ENCODE results near the gene DMRT1.
A peak's percentile ranks its signal among the peaks of the same experiment; 100 is the strongest.

Gene DMRT1

DNA sequence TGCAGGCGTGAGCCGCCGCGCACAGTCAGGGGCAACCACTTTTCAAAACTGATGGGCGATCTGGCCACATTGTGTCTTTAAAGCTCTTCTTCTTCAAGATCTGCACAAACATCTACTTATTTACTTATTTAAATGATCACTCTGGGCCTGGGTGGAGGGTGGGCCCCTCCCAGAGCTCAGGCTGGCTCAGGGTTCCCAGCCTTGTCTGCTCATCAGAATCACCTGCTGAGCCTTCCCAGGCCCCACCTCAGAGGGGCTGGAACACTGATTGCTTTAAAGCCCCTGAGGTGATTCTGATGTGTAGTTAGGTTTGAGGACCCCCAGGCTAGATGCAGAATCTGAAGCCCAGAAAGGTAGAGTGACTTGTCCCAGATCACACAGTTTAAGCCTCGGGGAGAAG, 45.6 kb upstream of the DMRT1 start:
- Histone ChIP-seq H3K18ac (ENCODE audit: low read length) (no peak overlapping the region), H3K4me3 (ENCODE audit: low read length in 2 of 2) (no peak overlapping the region), H2BK12ac (ENCODE audit: low read length) (no peak overlapping the region), H3K23ac (ENCODE audit: low read depth, low read length, poor library complexity) (no peak overlapping the region), H3K4ac (ENCODE audit: low read length) (no peak overlapping the region), H3K27ac (replicated peaks; ENCODE audit: low read length) (no peak overlapping the region), H2BK15ac (ENCODE audit: low read length) (no peak overlapping the region), H4K91ac (ENCODE audit: low read depth, low read length, poor library complexity) (no peak overlapping the region), H3K79me1 (ENCODE audit: low read depth, low read length) (no peaks in the 10 kb centered on the region), H3K36me3 (replicated peaks in 1 of 2; ENCODE audit: control insufficient read depth in 2 of 2, insufficient read depth in 2 of 2, low read length in 2 of 2) (no peaks in the 10 kb centered on the region), H2BK120ac (ENCODE audit: low read depth, low read length) (no peak overlapping the region), H3K9ac (ENCODE audit: low read depth, low read length, poor library complexity) (no peak overlapping the region), H2AK5ac (ENCODE audit: low read depth, low read length) (no peak overlapping the region), H4K8ac (ENCODE audit: low read depth, low read length) (no peak overlapping the region), H2BK5ac (ENCODE audit: low read length) (no peak overlapping the region), H3K9me3 (replicated peaks in 1 of 2; ENCODE audit: control insufficient read depth in 2 of 2, insufficient read depth in 1 of 2, low read depth in 1 of 2, low read length in 2 of 2) (peaks cover 0 to 3% of the 10 kb centered on the region in 2 donors), H3K4me1 (ENCODE audit: control insufficient read depth in 2 of 2, insufficient read depth in 1 of 2, low read depth in 1 of 2, low read length in 2 of 2) (peaks cover 0 to 4% of the 10 kb centered on the region in 2 donors), H3K14ac (ENCODE audit: low read length) (no peak overlapping the region), H3K4me2 (ENCODE audit: insufficient read depth, low read length, poor library complexity, severe bottlenecking) (no peak overlapping the region), H2AFZ (ENCODE audit: low read length) (no peak overlapping the region), H3K27me3 (ENCODE audit: control insufficient read depth in 3 of 3, insufficient read depth in 3 of 3, low read depth in 1 of 3, low read length in 3 of 3) (peaks cover 0 to 2% (median 0%) of the 10 kb centered on the region in 3 experiments)
- no peak for DNase-seq (ENCODE audit: low spot score)
- no CpG with 5 or more reads among the region's 6 CpGs for WGBS, 2 donors (ENCODE audit: extremely low coverage in 2 of 2, insufficient read length in 2 of 2, insufficient replicate concordance in 1 of 2)

DNA sequence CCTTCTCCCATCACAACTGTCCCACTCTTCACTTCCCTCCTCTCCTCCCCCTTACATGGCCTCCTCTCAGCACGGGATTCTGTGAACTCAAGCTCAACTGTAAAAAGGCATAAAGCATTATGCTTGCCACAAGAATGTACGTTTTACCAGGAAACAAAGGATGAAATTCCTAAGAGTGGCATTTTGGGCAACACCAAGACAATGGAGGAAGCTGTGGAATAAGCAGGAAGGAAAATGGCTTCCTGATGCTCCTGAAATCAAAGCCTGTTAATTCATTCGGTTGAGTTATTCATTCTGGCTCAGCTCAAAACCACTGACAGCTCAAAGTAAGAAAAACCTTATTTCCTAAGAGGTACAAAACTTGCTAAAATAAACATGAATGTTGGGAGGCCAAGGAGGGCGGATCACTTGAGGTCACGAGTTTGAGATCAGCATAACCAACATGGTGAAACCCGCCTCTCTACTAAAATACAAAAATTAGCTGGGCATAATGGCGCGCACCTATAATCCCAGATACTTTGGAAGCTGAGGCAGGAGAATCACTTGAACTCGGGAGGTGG, 40.8 kb upstream of the DMRT1 start:
- Histone ChIP-seq H3K27me3 (ENCODE audit: control insufficient read depth in 3 of 3, insufficient read depth in 3 of 3, low read depth in 1 of 3, low read length in 3 of 3) (peaks cover 0 to 2% (median 0%) of the 10 kb centered on the region in 3 experiments), H3K27ac (replicated peaks; ENCODE audit: low read length) (no peak overlapping the region), H2BK15ac (ENCODE audit: low read length) (no peak overlapping the region), H3K4me3 (ENCODE audit: low read length in 2 of 2) (no peak overlapping the region), H2BK12ac (ENCODE audit: low read length) (no peak overlapping the region), H2AK5ac (ENCODE audit: low read depth, low read length) (no peak overlapping the region), H3K36me3 (replicated peaks in 1 of 2; ENCODE audit: control insufficient read depth in 2 of 2, insufficient read depth in 2 of 2, low read length in 2 of 2) (no peaks in the 10 kb centered on the region), H2BK120ac (ENCODE audit: low read depth, low read length) (no peak overlapping the region), H2AFZ (ENCODE audit: low read length) (peak overlapping the region; percentile 65), H3K9me3 (replicated peaks in 1 of 2; ENCODE audit: control insufficient read depth in 2 of 2, insufficient read depth in 1 of 2, low read depth in 1 of 2, low read length in 2 of 2) (peaks cover 0 to 1% of the 10 kb centered on the region in 2 donors), H3K79me1 (ENCODE audit: low read depth, low read length) (no peaks in the 10 kb centered on the region), H3K4ac (ENCODE audit: low read length) (no peak overlapping the region), H3K9ac (ENCODE audit: low read depth, low read length, poor library complexity) (peak overlapping the region; percentile 30), H3K4me1 (ENCODE audit: control insufficient read depth in 2 of 2, insufficient read depth in 1 of 2, low read depth in 1 of 2, low read length in 2 of 2) (peaks cover 0 to 3% of the 10 kb centered on the region in 2 donors), H3K18ac (ENCODE audit: low read length) (no peak overlapping the region), H4K8ac (ENCODE audit: low read depth, low read length) (peak overlapping the region; percentile 21), H3K23ac (ENCODE audit: low read depth, low read length, poor library complexity) (no peak overlapping the region), H2BK5ac (ENCODE audit: low read length) (no peak overlapping the region), H3K4me2 (ENCODE audit: insufficient read depth, low read length, poor library complexity, severe bottlenecking) (no peak overlapping the region), H3K14ac (ENCODE audit: low read length) (peak overlapping the region; percentile 47), H4K91ac (ENCODE audit: low read depth, low read length, poor library complexity) (peak overlapping the region; percentile 9)
- no CpG with 5 or more reads among the region's 9 CpGs for WGBS, 2 donors (ENCODE audit: extremely low coverage in 2 of 2, insufficient read length in 2 of 2, insufficient replicate concordance in 1 of 2)
- DNase-seq (ENCODE audit: low spot score) = no peak

DNA sequence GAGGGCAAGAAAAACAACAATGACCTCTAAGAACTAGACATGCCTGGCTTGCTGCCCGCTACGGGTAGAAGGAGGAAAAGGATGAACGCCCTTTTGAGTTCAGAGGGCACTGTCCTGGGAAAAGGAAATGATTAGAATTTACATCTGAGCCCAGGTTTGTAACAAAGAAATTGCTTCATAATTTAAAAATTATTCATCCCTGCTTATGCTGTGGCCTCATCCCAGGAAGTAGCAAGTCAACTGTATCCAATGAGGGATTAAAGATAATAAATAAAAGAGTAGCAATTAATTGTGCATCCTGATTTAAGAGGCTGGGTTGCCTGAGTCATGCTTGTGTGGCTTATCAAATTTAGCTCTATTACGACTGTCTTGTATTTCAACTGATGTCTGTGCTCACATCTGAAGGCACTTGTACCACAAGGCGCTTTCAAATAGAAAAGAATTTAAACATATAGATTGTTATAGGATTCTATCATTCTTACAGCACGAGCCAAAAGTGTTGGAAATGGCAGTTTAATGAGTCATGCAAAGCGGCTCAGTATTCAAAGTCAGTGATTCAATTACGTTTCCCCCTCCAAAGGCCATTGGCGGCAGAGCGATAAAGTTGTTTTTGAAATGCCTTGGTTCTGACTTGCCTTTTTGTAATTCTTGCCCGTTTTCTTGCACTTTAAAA, 40.0 kb upstream of the DMRT1 start:
- Histone ChIP-seq H4K8ac (ENCODE audit: low read depth, low read length) (no peak overlapping the region), H3K27ac (replicated peaks; ENCODE audit: low read length) (no peak overlapping the region)
- no CpG with 5 or more reads among the region's 11 CpGs for WGBS, 2 donors (ENCODE audit: extremely low coverage in 2 of 2, insufficient read length in 2 of 2, insufficient replicate concordance in 1 of 2)

DNA sequence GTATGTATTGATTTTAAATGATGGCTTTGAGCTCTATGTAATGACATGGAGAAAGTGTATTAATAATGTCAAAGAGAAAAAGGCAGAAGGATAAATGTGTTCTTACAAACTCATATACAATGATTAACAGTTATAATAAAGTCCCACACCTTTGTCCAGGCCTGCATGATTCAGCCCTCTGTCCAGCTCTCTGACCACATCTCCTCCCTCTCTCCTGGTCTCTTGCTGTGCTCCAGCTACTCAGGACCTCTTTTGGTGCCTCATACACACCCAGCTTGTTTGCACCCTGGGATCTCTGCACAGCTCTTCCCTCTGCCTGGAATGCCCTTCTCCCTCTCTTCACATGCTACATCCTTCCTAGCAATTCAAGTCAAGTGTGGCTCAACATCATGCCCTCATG, 37.5 kb upstream of the DMRT1 start:
- Histone ChIP-seq H4K91ac (ENCODE audit: low read depth, low read length, poor library complexity) (no peak overlapping the region), H3K18ac (ENCODE audit: low read length) (no peak overlapping the region), H3K27me3 (ENCODE audit: control insufficient read depth in 3 of 3, insufficient read depth in 3 of 3, low read depth in 1 of 3, low read length in 3 of 3) (peaks cover 0 to 2% (median 0%) of the 10 kb centered on the region in 3 experiments), H2BK5ac (ENCODE audit: low read length) (no peak overlapping the region), H4K8ac (ENCODE audit: low read depth, low read length) (no peak overlapping the region), H3K23ac (ENCODE audit: low read depth, low read length, poor library complexity) (no peak overlapping the region), H2BK12ac (ENCODE audit: low read length) (no peak overlapping the region), H3K27ac (replicated peaks; ENCODE audit: low read length) (no peak overlapping the region), H2AK5ac (ENCODE audit: low read depth, low read length) (no peak overlapping the region), H3K36me3 (replicated peaks in 1 of 2; ENCODE audit: control insufficient read depth in 2 of 2, insufficient read depth in 2 of 2, low read length in 2 of 2) (no peaks in the 10 kb centered on the region), H3K4me1 (ENCODE audit: control insufficient read depth in 2 of 2, insufficient read depth in 1 of 2, low read depth in 1 of 2, low read length in 2 of 2) (peaks cover 0 to 3% of the 10 kb centered on the region in 2 donors), H3K4me2 (ENCODE audit: insufficient read depth, low read length, poor library complexity, severe bottlenecking) (no peak overlapping the region), H3K14ac (ENCODE audit: low read length) (no peak overlapping the region), H3K4ac (ENCODE audit: low read length) (no peak overlapping the region), H2BK120ac (ENCODE audit: low read depth, low read length) (no peak overlapping the region), H3K9me3 (replicated peaks in 1 of 2; ENCODE audit: control insufficient read depth in 2 of 2, insufficient read depth in 1 of 2, low read depth in 1 of 2, low read length in 2 of 2) (peaks cover 0 to 1% of the 10 kb centered on the region in 2 donors), H3K4me3 (ENCODE audit: low read length in 2 of 2) (no peak overlapping the region), H2BK15ac (ENCODE audit: low read length) (no peak overlapping the region), H3K9ac (ENCODE audit: low read depth, low read length, poor library complexity) (no peak overlapping the region), H3K79me1 (ENCODE audit: low read depth, low read length) (no peaks in the 10 kb centered on the region), H2AFZ (ENCODE audit: low read length) (no peak overlapping the region)
- no peak for DNase-seq (ENCODE audit: low spot score)

More for the DNA sequence above, 40.0 kb upstream of the DMRT1 start:
- peaks cover 0 to 2% (median 0%) of the 10 kb centered on the region in 3 experiments for H3K27me3 ChIP-seq (ENCODE audit: control insufficient read depth in 3 of 3, insufficient read depth in 3 of 3, low read depth in 1 of 3, low read length in 3 of 3)
- H3K18ac ChIP-seq (ENCODE audit: low read length) = no peak overlapping the region
- no peak overlapping the region for H2BK120ac ChIP-seq (ENCODE audit: low read depth, low read length)
- no peak overlapping the region for H2AFZ ChIP-seq (ENCODE audit: low read length)
- no peak overlapping the region for H2AK5ac ChIP-seq (ENCODE audit: low read depth, low read length)
- no peak overlapping the region for H3K4me2 ChIP-seq (ENCODE audit: insufficient read depth, low read length, poor library complexity, severe bottlenecking)
- no peak overlapping the region for H3K4me3 ChIP-seq (ENCODE audit: low read length in 2 of 2)
- H4K91ac ChIP-seq (ENCODE audit: low read depth, low read length, poor library complexity) = no peak overlapping the region
- no peaks in the 10 kb centered on the region for H3K36me3 ChIP-seq (replicated peaks in 1 of 2; ENCODE audit: control insufficient read depth in 2 of 2, insufficient read depth in 2 of 2, low read length in 2 of 2)
- H3K9ac ChIP-seq (ENCODE audit: low read depth, low read length, poor library complexity) = no peak overlapping the region
- H3K4me1 ChIP-seq (ENCODE audit: control insufficient read depth in 2 of 2, insufficient read depth in 1 of 2, low read depth in 1 of 2, low read length in 2 of 2) = peaks cover 0 to 3% of the 10 kb centered on the region in 2 donors
- no peak overlapping the region for H2BK15ac ChIP-seq (ENCODE audit: low read length)
- no peak overlapping the region for H2BK12ac ChIP-seq (ENCODE audit: low read length)
- DNase-seq (ENCODE audit: low spot score) = no peak
- H3K14ac ChIP-seq (ENCODE audit: low read length) = no peak overlapping the region
- H3K9me3 ChIP-seq (replicated peaks in 1 of 2; ENCODE audit: control insufficient read depth in 2 of 2, insufficient read depth in 1 of 2, low read depth in 1 of 2, low read length in 2 of 2) = peaks cover 0 to 1% of the 10 kb centered on the region in 2 donors
- no peak overlapping the region for H3K4ac ChIP-seq (ENCODE audit: low read length)
- no peaks in the 10 kb centered on the region for H3K79me1 ChIP-seq (ENCODE audit: low read depth, low read length)
- H3K23ac ChIP-seq (ENCODE audit: low read depth, low read length, poor library complexity) = no peak overlapping the region
- no peak overlapping the region for H2BK5ac ChIP-seq (ENCODE audit: low read length)

Measured in neuronal stem cell (in vitro differentiated cells).